GM19035 (cell line): Measurements from ENCODE around the gene FAM168A.
A peak's percentile ranks its signal among the peaks of the same experiment; 100 is the strongest.

Source experiments
- ATAC-seq: cut with Tn5 transposase; IDR thresholded peaks from one replicate; pipeline ENCODE4 v1.9.1; 2021; ENCODE audit not compliant: unreplicated experiment

FAM168A gene

DNA sequence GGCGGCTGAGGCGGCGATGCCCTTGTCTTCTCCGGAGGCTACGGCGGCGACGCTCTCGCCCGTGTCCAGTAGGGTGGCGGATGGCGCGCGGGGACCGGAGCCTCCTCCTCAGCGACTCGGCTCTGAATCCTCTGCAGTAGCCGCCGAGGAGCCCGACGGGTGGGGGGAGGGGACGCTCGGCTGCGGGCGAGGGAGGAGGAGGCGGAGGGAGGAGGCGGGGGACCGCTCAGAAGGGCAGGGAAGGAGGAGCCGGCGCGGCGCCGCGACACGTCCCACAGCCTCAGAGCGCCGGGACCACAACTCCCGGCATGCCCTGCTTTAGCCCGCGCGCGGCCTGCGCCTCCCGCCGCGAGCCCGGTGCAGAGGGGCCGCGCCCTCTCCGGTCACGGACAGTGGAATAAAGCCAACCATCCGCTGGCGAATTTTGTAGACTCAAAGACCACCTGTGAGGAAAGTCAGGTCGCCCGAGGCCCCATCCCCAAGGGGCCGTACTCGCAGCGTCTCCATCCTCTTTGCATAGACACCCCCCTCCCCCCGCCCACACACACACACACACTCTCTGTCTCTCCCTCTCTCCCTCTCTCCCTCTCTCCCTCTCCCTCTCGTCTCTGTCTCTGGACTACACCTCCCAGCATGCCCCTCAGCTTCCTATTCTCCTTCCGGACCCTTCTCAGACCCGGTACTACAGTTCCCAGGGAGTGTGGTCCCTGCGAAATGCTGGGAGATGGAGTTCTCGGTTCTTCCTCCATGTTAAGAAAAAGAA, at the start of gene FAM168A:
Gene FAM168A (minus strand): TSS at position 157 of the 763 bp plus-strand sequence. CDS start 129,638 bp downstream, outside the sequence.
- peak; percentile 90 for ATAC-seq

DNA sequence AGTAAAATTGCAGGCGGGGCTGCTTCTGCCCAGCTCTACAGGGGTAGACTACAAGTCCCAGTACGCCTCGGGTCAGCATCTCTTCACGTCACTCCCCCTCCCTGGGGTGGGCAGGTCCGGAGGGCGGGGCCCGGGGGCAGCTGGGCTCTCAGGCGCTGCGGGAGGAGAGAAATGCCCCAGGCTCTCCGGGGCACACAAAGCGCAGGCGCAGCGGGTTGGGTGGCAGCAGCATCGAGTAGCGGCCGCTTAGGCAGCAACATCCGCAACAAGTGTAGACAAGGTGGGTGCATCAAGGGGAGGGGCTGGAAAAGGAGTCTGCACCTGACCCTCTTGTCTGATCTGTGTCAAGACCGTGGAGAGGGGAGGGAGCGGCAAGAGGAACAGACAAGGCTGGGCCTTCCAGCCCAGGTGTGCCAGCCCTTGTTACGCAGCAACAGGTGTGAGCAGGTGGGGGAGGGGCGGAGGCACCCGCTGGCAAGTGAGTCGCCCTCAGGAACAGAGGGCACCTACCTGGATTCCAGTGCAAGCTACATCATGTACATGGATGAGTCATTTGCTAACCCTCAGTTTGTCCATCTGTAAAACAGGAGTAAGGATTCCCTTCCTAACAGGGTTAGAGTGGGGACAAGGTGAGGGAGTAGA, 49.7 kb upstream of the FAM168A start:
- ATAC-seq = peak; percentile 95

- no peak for ATAC-seq
These were observed 48.2 kb upstream of the FAM168A start, which contains the start of gene PLEKHB1 for GRCh38 chr11:73645972-73646631. PLEKHB1 (plus strand) TSS chr11:73646581; CDS start chr11:73646609, 28 bp downstream.

GRCh38 chr11:73645121-73645969, 47.4 kb upstream of the FAM168A start:
- ATAC-seq = no peak

DNA sequence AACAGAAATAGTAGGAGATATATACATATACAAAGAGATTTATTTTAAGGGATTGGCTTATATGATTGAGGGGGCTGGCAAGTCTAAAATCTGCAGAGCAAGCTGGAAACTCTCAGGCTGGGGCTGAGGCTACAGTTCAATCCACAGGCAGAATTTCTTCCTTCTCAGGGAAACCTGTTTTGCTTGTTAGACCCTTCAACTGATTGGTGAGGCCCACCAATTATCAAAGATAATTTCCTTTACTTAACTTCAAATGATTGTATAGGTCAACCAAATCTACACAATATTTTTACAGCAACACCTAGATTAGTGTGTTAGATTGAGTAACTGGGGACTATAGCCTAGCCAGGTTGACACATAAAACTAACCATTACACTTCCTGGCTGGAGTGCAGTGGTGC, 43.8 kb upstream of the FAM168A start:
- ATAC-seq = no peak

GRCh38 chr11:73640592-73640991, 42.7 kb upstream of the FAM168A start:
- no peak for ATAC-seq

DNA sequence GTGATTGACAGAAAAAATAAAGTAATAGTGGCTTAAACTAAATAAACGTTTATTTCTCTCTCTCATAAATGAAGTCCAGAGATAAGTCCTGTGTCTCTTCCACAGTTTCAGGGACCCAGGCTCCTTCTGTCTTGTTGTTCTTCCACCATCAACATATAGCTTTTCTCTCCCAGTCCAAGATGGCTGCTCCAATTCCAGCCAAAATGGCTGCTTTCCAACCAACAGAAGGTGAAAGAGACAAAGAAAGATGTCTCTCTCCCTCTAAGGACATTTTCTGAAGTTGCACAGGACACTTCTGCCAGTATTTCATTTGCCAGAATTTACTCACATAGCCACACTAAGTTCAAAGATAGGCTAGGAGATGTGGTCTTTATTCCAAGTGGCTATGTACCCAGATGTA, 39.1 kb upstream of the FAM168A start:
- no peak for ATAC-seq

- ATAC-seq = no peak
These were observed 38.3 kb upstream of the FAM168A start for GRCh38 chr11:73636249-73636648.

DNA sequence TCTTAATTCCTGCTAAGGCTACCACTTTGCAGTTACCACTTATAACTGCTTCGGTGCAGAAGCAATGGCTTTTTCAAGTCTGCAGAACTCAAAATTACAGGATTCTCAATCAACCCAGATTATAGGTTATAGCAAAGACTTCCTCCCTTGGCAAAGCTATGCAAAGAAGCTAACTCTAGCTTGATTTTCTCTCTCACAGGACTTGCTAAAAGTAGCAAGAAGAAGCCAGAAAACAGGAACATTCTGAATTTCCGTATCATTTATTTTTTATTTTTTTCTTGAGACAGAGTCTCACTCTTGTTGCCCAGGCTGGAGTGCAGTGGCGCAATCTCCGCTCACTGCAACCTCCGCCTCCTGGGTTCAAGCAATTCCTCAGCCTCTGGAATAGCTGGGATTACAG, 37.8 kb upstream of the FAM168A start:
- ATAC-seq = no peak

DNA sequence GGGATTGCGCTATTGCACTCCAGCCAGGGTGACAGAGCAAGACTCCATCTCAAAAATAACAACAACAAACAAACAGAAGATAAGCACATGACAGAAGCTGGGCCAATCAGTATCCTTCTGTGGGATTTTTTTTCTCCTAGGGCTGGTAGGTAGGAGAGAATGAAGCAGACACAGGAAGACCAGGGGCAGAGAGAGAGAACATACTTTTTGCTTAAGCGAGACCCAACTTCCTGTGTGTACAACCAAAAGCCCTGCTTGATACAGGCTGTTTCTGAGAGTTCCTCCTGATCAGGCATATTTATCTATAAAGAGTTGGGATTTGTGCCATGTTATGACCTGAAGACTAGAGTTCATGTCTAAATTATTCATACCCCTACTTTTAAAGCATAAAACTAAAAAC, 36.1 kb upstream of the FAM168A start:
- ATAC-seq = no peak

GRCh38 chr11:73632996-73633395, 35.1 kb upstream of the FAM168A start:
- no peak for ATAC-seq

- no peak for ATAC-seq
These were observed 32.0 kb upstream of the FAM168A start for GRCh38 chr11:73629907-73630306.

DNA sequence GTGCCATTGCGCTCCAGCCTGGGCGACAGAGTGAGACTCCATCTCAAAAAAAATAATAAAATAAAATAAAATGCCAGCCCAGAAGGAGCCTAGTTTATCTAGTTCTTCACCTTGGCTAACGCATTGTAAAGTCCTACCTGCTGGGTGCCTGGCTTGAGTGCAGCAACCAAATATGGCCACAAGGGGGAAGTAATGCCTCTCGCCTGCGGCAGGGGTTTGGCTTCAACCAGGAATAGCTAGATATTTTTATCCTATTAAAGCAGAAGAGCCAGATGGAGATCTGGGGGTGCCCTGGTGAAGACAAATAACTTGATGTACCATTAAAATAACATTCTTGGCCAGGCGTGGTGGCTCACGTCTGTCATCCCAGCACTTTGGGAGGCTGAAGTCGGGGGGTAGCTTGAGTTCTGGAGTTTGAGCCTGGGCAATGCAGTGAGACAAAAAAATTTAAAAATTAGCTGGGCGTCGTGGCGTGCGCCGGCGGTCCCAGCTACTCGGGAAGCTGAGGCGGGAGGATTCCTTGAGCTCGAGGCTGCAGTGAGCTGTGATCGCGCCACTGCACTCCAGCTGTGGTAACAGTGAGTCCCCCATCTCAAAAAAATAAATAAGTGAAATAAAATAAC, 27.9 kb upstream of the FAM168A start:
- no peak for ATAC-seq

DNA sequence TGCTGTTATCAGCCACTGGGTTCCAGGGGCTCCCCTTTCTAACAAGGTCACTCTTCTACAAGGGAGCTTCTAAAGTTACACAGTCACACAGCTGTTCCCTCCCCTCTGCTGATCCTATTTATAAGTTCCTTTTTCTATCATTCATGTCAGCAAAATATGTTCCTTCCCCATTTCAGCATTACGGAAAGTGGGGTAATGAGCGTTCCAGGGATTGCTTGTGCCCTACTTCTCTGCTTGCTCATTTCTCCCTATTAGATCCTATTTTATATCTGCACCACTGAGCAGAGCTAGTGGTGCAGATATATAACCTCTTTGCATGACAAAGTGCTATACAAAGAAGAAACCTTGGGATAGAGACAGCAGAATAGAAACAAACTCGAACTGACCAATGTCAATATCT, 25.8 kb upstream of the FAM168A start:
- no peak for ATAC-seq

DNA sequence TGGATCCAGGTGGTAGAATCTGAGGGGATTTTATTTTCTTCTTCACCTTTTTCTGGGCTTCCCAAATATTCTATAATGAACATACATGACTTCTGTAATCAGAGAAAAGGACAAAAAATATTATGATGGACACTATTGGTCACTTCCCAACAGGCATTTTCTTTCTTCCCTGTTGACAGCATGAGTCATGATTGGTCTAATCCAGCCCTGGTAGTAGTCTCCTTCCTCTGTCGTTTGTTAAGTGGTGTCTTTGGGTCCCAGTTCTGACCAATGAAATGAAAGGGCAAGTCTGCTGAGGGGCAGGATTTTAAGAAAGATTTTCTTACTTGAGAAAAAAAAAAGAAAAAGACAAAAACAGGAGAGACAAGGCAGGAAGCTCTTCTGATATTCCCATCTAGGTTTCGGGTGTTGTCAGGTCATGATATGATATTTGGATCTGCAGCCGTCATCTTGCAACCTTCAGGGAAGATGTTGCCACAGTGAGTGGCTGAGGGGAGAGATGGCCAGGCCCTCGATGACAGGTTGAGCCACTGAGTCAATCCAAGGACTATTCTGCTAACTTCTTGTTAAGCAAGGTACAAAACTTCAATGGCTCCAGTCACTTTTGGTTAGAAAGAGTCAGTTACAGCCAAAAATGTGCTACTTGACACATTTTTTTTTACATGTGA, 25.1 kb upstream of the FAM168A start:
- no peak for ATAC-seq

GRCh38 chr11:73614591-73614990, 16.7 kb upstream of the FAM168A start:
- ATAC-seq = no peak

DNA sequence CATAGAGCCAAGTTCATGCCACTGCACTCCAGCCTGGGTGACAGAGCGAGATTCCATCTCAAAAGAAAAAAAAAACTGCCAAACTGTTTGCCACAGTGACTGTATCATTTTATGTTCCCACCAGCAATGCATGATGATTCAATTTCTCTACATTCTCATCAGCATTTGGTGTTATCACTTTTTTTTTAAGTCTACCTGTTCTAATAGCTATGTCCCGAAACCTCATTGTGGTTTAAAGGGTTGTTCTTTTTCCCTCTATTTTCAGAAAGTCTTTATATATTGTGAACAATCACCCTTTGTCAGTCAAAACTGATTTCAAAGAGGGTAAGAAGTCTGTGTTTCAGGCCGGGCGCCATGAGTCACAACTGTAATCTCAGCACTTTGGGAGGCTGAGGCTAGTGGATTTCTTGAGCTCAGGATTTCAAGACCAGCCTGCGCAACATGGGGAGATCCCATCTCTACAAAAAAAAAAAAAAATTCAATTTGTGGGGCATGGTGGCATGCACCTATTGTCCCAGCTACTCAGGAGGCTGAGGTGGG, 14.8 kb upstream of the FAM168A start:
- no peak for ATAC-seq

GRCh38 chr11:73598719-73599379, 937 bp upstream of the FAM168A start:
- ATAC-seq = peak; percentile 5

GRCh38 chr11:73597336-73597955, 466 bp downstream of the FAM168A start:
- ATAC-seq = peak; percentile 21
